SK-N-SH (cell line): ENCODE results near the gene PDGFC. TPM values are rescaled to one million over a fixed set of nuclear protein-coding genes. Genes with fewer than 3 reads are reported as not detected.

Experiments
- CTCF ChIA-PET: fragments of 300-600, 350-600 bp; formaldehyde crosslinking; extraction: SDS; loops from one replicate; lab custom pipeline; 2021; lab: Yijun Ruan, JAX
- POLR2A ChIA-PET: fragments of 350-600 bp; sonication (Branson Sonifier 250); formaldehyde crosslinking; extraction: SDS; loops from one replicate; lab custom pipeline; 2020; ENCODE audit warnings: antibody characterized with exemption, inconsistent platforms; lab: Yijun Ruan, JAX
- DNase-seq: peaks from one replicate; pipeline ENCODE4 v3.0.0; 2012
- H2AFZ ChIP-seq: fragments of 200-600 bp; sonication (generic); 2 replicates; pipeline ENCODE4 v1.8.1; 2016; ENCODE audit warnings: antibody characterized with exemption, mild to moderate bottlenecking, low read depth
- H3F3A ChIP-seq: fragments of 200-600 bp; sonication (generic); replicated peaks from 2 replicates; pipeline ENCODE3; 2016; ENCODE audit warnings: antibody characterized with exemption, mild to moderate bottlenecking; ENCODE audit not compliant: insufficient read depth
- H3K27ac ChIP-seq, 2 experiments: fragments of 200-500 bp in 1 of 2; fragments of 200-600 bp in 1 of 2; sonication (Bioruptor generic) in 1 of 2; sonication (generic), shearing (Covaris generic) in 1 of 2; 2 replicates each; pipeline versions ENCODE4 v1.5.1 to v1.6.1; 2014 to 2016; ENCODE audit warnings: low read depth in 2 of 2, inconsistent platforms in 1 of 2, low read length in 1 of 2, mild to moderate bottlenecking in 1 of 2, mixed read lengths in 1 of 2
- H3K27me3 ChIP-seq: fragments of 200-600 bp; sonication (generic), shearing (Covaris generic); 2 replicates; pipeline ENCODE4 v1.6.1; 2016; ENCODE audit warnings: mixed run types; ENCODE audit not compliant: insufficient read depth
- H3K36me3 ChIP-seq, 2 experiments: fragments of 200-500 bp in 1 of 2; fragments of 200-600 bp in 1 of 2; sonication (Bioruptor generic) in 1 of 2; sonication (generic) in 1 of 2; replicated peaks in 1 of 2; 2 replicates each; pipeline versions ENCODE3 to v1.5.1; 2014 to 2016; ENCODE audit warnings: low read length in 1 of 2, mild to moderate bottlenecking in 1 of 2; ENCODE audit not compliant: insufficient read depth in 2 of 2, control insufficient read depth in 1 of 2
- H3K4me1 ChIP-seq, 2 experiments: fragments of 200-500 bp in 1 of 2; fragments of 200-600 bp in 1 of 2; sonication (Bioruptor generic) in 1 of 2; sonication (generic), shearing (Covaris generic) in 1 of 2; 2 replicates each; pipeline versions ENCODE4 v1.5.1 to v1.6.1; 2014 to 2016; ENCODE audit warnings: low read depth in 1 of 2, low read length in 1 of 2, mixed run types in 1 of 2; ENCODE audit not compliant: insufficient read depth in 2 of 2, control insufficient read depth in 1 of 2
- H3K4me2 ChIP-seq: fragments of 200-600 bp; sonication (generic), shearing (Covaris generic); 2 replicates; pipeline ENCODE4 v1.6.1; 2017; ENCODE audit warnings: mixed run types
- H3K4me3 ChIP-seq, 2 experiments: fragments of 200-500 bp in 1 of 2; fragments of 200-600 bp in 1 of 2; sonication (Bioruptor generic) in 1 of 2; sonication (generic), shearing (Covaris generic) in 1 of 2; 2 replicates each; pipeline versions ENCODE4 v1.5.1 to v1.8.1; 2014 to 2016; ENCODE audit warnings: low read depth in 2 of 2, inconsistent platforms in 1 of 2, low read length in 1 of 2, mild to moderate bottlenecking in 1 of 2, mixed read lengths in 1 of 2, moderate library complexity in 1 of 2
- H3K79me2 ChIP-seq: fragments of 200-600 bp; sonication (generic); 2 replicates; pipeline ENCODE4 v1.8.1; 2017; ENCODE audit warnings: mild to moderate bottlenecking; ENCODE audit not compliant: insufficient read depth
- H3K9ac ChIP-seq: fragments of 200-600 bp; sonication (generic); 2 replicates; pipeline ENCODE4 v1.6.1; 2017; ENCODE audit warnings: mixed run types
- H3K9me2 ChIP-seq: fragments of 200-600 bp; sonication (generic); 2 replicates; pipeline ENCODE4 v1.6.1; 2017; ENCODE audit warnings: mixed run types
- H3K9me3 ChIP-seq: fragments of 200-600 bp; sonication (generic); 2 replicates; pipeline ENCODE4 v1.6.1; 2017; ENCODE audit warnings: mixed run types, mild to moderate bottlenecking, moderate library complexity
- H4K20me1 ChIP-seq: fragments of 200-600 bp; sonication (generic); 2 replicates; pipeline ENCODE4 v1.6.1; 2017; ENCODE audit warnings: mild to moderate bottlenecking, mixed run types; ENCODE audit not compliant: insufficient read depth
- EP300 ChIP-seq, 2 experiments: IDR thresholded peaks; 2 replicates each; pipeline versions ENCODE4 v1.4.0 to v1.6.1; 2012; ENCODE audit warnings: borderline replicate concordance in 1 of 2, low read depth in 1 of 2, low read length in 1 of 2
- FOSL2 ChIP-seq: IDR thresholded peaks from 2 replicates; pipeline ENCODE4 v1.4.0; 2012; ENCODE audit warnings: low read depth, mild to moderate bottlenecking, moderate library complexity, borderline replicate concordance
- GATA2 ChIP-seq: sonication (generic); formaldehyde crosslinking; IDR thresholded peaks from 2 replicates; pipeline ENCODE4 v1.5.0; 2020; ENCODE audit warnings: mild to moderate bottlenecking, missing genetic modification reagents
- JUND ChIP-seq: IDR thresholded peaks from 2 replicates; pipeline ENCODE4 v1.4.0; 2012
- MAX ChIP-seq: IDR thresholded peaks from 2 replicates; pipeline ENCODE4 v1.4.0; 2012; ENCODE audit warnings: low read depth
- NFIC ChIP-seq: IDR thresholded peaks from 2 replicates; pipeline ENCODE4 v1.4.0; 2012; ENCODE audit warnings: borderline replicate concordance
- PBX3 ChIP-seq: IDR thresholded peaks from 2 replicates; pipeline ENCODE4; 2012
- POLR2AphosphoS5 ChIP-seq: IDR thresholded peaks from 2 replicates; pipeline ENCODE4 v1.6.1; 2012; ENCODE audit warnings: low read depth, low read length
- TCF12 ChIP-seq: IDR thresholded peaks from 2 replicates; pipeline ENCODE4 v1.4.0; 2012
- USF1 ChIP-seq: IDR thresholded peaks from 2 replicates; pipeline ENCODE4 v1.4.0; 2012; ENCODE audit warnings: low read depth, borderline replicate concordance
- WGBS: methylation state at CpG from one replicate; pipeline ENCODE4 v1.1.6; 2017; ENCODE audit warnings: low lambda C conversion rate; 5-methylcytosine and 5-hydroxymethylcytosine counted together
- polyA plus RNA-seq, 3 experiments: library from polyadenylated mRNA; depleted of rRNA; stranded (reverse); fragments of >200 nt; gene quantifications; 2 replicates each; pipeline ENCODE4 v1.2.3, GENCODE V29; 2012
- TF ChIP-seq, protein P1 (sequence below): fragments of 200-600 bp; sonication (generic); IDR thresholded peaks from 2 replicates; pipeline ENCODE4 v1.6.1; 2017; ENCODE audit warnings: antibody characterized with exemption, mild to moderate bottlenecking, moderate library complexity

The PDGFC gene
- polyA plus RNA-seq, 1 of the 3 experiments (the other 2 are of a cell fraction): 29.8 TPM

DNA sequence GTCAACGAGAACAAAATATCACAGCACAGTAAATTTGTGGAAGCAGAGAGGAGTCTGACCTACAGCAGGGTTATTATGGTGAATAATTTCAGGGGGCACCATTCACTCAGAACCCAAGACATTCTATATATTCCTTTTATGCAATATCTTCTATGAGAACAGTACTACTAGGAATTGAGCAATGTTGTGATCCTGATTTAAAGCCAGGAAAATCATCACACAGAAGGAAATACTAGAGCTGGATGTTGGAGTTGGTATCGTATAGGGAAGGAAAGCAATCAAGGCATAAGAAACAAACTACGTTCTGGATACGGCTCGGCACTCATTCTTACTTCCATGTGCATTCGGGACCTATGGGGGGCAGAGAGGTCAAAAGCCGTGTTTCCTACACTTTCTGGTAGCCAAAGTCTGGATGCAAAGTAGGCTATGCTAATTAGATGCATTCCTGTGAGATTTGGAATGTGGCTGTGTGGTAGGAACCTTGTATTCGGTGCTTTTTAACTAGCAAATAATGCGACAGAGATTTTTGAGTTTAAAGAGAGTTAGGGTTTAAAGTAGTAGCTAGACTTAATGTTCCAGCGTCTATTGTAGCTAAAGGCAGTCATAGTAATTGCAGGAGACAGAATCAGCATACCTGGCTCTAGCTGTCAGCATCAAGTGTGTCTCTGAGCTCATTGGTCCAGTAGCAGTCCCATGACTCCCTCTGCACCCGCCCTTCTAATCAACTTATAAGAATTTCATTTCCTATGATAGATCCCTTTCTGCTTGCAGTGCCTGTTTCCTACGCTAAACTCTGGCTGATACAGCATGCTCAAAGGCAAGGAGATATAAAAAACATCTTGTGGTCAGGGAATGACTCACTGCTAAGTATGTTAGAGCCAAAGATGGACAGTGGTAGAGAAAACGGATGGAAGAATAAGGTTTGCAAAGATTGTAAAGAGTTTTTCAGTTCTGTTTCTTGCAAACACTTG is 43.3 kb upstream of the PDGFC start:
- TF ChIP-seq NFIC (peak; percentile 74; the same call in 1 of the 2 replicates), POLR2AphosphoS5 (peak; percentile 23; the same call in 1 of the 2 replicates), GATA2 (no peak), FOSL2 (peak; percentile 94), MAX (0 out of 2 replicates have a peak, but pooled peaks have one; percentile 40), JUND (peak; percentile 90), PBX3 (peak; percentile 69), USF1 (peak; percentile 72; the same call in 1 of the 2 replicates), TCF12 (peak; percentile 58; the same call in 1 of the 2 replicates), EP300 (IDR thresholded peaks at IDR 0.05; ENCODE audit: borderline replicate concordance in 1 of 2, low read depth in 1 of 2, low read length in 1 of 2) (peak in 1 of 2 experiments; percentile 20; a peak in 1 of 4 replicates)
- TF ChIP-seq, protein P1, sequence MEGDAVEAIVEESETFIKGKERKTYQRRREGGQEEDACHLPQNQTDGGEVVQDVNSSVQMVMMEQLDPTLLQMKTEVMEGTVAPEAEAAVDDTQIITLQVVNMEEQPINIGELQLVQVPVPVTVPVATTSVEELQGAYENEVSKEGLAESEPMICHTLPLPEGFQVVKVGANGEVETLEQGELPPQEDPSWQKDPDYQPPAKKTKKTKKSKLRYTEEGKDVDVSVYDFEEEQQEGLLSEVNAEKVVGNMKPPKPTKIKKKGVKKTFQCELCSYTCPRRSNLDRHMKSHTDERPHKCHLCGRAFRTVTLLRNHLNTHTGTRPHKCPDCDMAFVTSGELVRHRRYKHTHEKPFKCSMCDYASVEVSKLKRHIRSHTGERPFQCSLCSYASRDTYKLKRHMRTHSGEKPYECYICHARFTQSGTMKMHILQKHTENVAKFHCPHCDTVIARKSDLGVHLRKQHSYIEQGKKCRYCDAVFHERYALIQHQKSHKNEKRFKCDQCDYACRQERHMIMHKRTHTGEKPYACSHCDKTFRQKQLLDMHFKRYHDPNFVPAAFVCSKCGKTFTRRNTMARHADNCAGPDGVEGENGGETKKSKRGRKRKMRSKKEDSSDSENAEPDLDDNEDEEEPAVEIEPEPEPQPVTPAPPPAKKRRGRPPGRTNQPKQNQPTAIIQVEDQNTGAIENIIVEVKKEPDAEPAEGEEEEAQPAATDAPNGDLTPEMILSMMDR: no peak; the same call in 1 of the 2 replicates
- peak overlapping the region; percentile 58 to 64 for H3K27ac ChIP-seq
- H3K9ac ChIP-seq: 0 out of 2 replicates have a peak overlapping the region, but pooled peaks have one; percentile 1
- 63% methylated on average over 13 of the region's 13 CpGs for whole genome bisulfite sequencing
- H2AFZ ChIP-seq: peak overlapping the region; percentile 83; the same call in 1 of the 2 replicates
- no peaks in the 10 kb centered on the region for H3K36me3 ChIP-seq
- ChIA-PET POLR2A (no interaction called here), CTCF (no interaction called here)
- H3K79me2 ChIP-seq: no peaks in the 10 kb centered on the region
- no peaks in the 10 kb centered on the region for H3K9me2 ChIP-seq
- no peaks in the 10 kb centered on the region for H3K9me3 ChIP-seq
- H3F3A ChIP-seq: peaks cover 34% of the 10 kb centered on the region
- peaks cover 2 to 25% of the 10 kb centered on the region in 2 experiments; a peak in 3 of 4 replicates for H3K4me1 ChIP-seq
- H4K20me1 ChIP-seq: no peaks in the 10 kb centered on the region
- peak overlapping the region; percentile 47 for H3K4me2 ChIP-seq
- H3K27me3 ChIP-seq: no peaks in the 10 kb centered on the region
- no peak overlapping the region; a peak in 1 of 4 replicates for H3K4me3 ChIP-seq
- no peak for DNase-seq
